Glomerular endothelial cell (primary cell): ENCODE measurements around the gene PSMB2. TPM values are rescaled to one million over a fixed set of nuclear protein-coding genes. Genes with fewer than 3 reads are reported as not detected.

Experiments used
- DNase-seq: peaks from one replicate; pipeline ENCODE4 v3.0.0-alpha.2; 2011; ENCODE audit warnings: low read depth, low spot score; ENCODE audit errors: extremely low read depth
- total RNA-seq: library from RNA; depleted of rRNA; stranded (reverse); fragments of >200 nt; gene quantifications from 2 replicates; pipeline ENCODE4 v1.2.3, GENCODE V29; 2015

The PSMB2 gene
- total RNA-seq, 1 donor from 2014 or later, result 86.3 TPM

- no peak for DNase-seq
These were observed 82.7 kb downstream of the PSMB2 start for GRCh38 chr1:35558374-35559316.

- peak; percentile 56 for DNase-seq
These were observed 83.5 kb downstream of the PSMB2 start, which contains the start of gene NCDN for GRCh38 chr1:35557611-35558373. Gene NCDN (plus strand): TSS chr1:35557799. CDS start chr1:35558191, 392 bp downstream.

- DNase-seq, result no peak
These were observed 84.2 kb downstream of the PSMB2 start, which contains the start of gene KIAA0319L for GRCh38 chr1:35557118-35557610. Gene KIAA0319L (minus strand): TSS chr1:35557403. CDS start chr1:35554491, 2,912 bp downstream.

GRCh38 chr1:35556484-35557117 is 84.7 kb downstream of the PSMB2 start:
- DNase-seq, result no peak

- no peak for DNase-seq
These were observed 85.5 kb downstream of the PSMB2 start for GRCh38 chr1:35555601-35556477.

- no peak for DNase-seq
These were observed 86.1 kb downstream of the PSMB2 start for GRCh38 chr1:35555212-35555584.

GRCh38 chr1:35554266-35555211 is 86.8 kb downstream of the PSMB2 start:
- no peak for DNase-seq

GRCh38 chr1:35553851-35554250 is 87.5 kb downstream of the PSMB2 start:
- DNase-seq, result no peak

Other genes with a start within 250 kb of the PSMB2 start
- 68.7 and 102 TPM in 2 replicates for gene KIAA0319L, start 84.1 kb downstream of the PSMB2 start, total RNA-seq
- gene NCDN, start 83.7 kb downstream of the PSMB2 start, total RNA-seq, result 23.4 and 28.5 TPM in 2 replicates
- 0.24 TPM in 1 of 2 replicates, not detected in the other for gene TFAP2E, start 68.2 kb downstream of the PSMB2 start, total RNA-seq
- 21.1 and 24.5 TPM in 2 replicates for gene C1orf216, start 77.4 kb upstream of the PSMB2 start, total RNA-seq
- gene CLSPN, start 128.5 kb upstream of the PSMB2 start, total RNA-seq, result 2.6 and 5.1 TPM in 2 replicates
- 7.6 and 11.7 TPM in 2 replicates for gene AGO4, start 166.5 kb upstream of the PSMB2 start, total RNA-seq
- 20.3 and 22.6 TPM in 2 replicates for gene AGO1, start 241.7 kb upstream of the PSMB2 start, total RNA-seq